DMS153 treated with DMSO at 0.1 percent for 48 hours (cell line): ENCODE results near the gene EPHA2.

Experiments used
- DNase-seq: peaks from one replicate; lab custom pipeline; 2025; ENCODE audit not compliant: unreplicated experiment; lab: John Stamatoyannopoulos, UW

EPHA2 gene

GRCh38 chr1:16076031-16076864 lies 79.6 kb downstream of the EPHA2 start:
- DNase-seq: no peak

- no peak for DNase-seq
These were observed 80.4 kb downstream of the EPHA2 start for GRCh38 chr1:16075337-16076030.
